SU-DHL-6 (cell line): Measurements from ENCODE around the gene IL24.

Source experiments
- EZH2phosphoT487 ChIP-seq: fragments of 200-600 bp; sonication (generic), shearing (Covaris generic); conservative IDR thresholded peaks from 2 replicates; pipeline ENCODE4 v1.6.1; 2018; ENCODE audit warnings: mild to moderate bottlenecking, antibody characterized with exemption, low read length, moderate library complexity, mixed read lengths
- TF ChIP-seq, protein P1 (sequence below): fragments of 200-600 bp; sonication (generic); IDR thresholded peaks from one replicate; pipeline ENCODE4 v1.5.1; 2017; ENCODE audit warnings: antibody characterized with exemption, mild to moderate bottlenecking, low read length, moderate library complexity; ENCODE audit not compliant: insufficient read depth, poor library complexity, severe bottlenecking

DNA sequence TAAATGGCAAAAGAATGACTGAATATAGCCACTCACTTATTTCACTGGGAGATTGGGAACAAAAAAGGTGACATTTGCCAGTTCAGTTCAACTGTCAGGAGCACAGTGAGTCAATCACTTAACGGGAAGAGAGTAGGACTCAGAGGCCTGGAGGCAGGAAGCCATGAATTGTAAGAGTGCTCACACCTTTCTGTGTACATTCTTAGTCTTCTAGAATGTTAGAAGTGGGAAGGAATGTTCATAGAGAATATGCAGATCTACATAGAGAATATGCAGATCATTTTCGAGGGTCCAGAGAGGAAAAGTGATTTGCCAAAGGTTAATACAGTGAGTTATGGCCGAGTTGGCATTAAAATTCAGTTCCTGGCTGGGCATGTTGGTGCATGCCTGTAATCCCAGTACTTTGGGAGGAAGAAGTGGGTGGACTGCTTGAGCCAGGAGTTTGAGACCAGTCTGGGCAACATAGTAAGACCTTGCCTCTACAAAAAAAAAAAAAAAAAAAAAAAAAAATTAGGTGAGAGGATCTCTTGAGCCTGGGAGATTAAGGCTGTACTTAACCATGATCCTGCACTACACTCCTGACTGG is 23.5 kb upstream of the IL24 start:
- TF ChIP-seq, protein P1, sequence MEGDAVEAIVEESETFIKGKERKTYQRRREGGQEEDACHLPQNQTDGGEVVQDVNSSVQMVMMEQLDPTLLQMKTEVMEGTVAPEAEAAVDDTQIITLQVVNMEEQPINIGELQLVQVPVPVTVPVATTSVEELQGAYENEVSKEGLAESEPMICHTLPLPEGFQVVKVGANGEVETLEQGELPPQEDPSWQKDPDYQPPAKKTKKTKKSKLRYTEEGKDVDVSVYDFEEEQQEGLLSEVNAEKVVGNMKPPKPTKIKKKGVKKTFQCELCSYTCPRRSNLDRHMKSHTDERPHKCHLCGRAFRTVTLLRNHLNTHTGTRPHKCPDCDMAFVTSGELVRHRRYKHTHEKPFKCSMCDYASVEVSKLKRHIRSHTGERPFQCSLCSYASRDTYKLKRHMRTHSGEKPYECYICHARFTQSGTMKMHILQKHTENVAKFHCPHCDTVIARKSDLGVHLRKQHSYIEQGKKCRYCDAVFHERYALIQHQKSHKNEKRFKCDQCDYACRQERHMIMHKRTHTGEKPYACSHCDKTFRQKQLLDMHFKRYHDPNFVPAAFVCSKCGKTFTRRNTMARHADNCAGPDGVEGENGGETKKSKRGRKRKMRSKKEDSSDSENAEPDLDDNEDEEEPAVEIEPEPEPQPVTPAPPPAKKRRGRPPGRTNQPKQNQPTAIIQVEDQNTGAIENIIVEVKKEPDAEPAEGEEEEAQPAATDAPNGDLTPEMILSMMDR: no peak
- no peak for TF ChIP-seq EZH2phosphoT487
